PC-3 (cell line): ENCODE results near the gene GLT6D1. TPM values are rescaled to one million over a fixed set of nuclear protein-coding genes. Genes with fewer than 3 reads are reported as not detected.

ENCODE experiments used
- ATAC-seq: fragments of 200-7000 bp; cut with Tn5 transposase; 2 replicates; pipeline ENCODE4 v1.9.1; 2020; ENCODE audit warnings: mild to moderate bottlenecking, moderate library complexity
- BruUV-seq: library from RNA; stranded (reverse); fragments of 400-500 nt; replicated peaks from 2 replicates; lab custom pipeline; 2021; lab: Mats Ljungman, UMichigan
- CTCF ChIA-PET: fragments of 300-600 bp; sonication (Branson Sonifier 250); formaldehyde crosslinking; loops from one replicate; lab custom pipeline; 2022; ENCODE audit warnings: antibody characterized with exemption; lab: Charles Lee
- POLR2A ChIA-PET: fragments of 300-600 bp; sonication (Branson Sonifier 250); formaldehyde crosslinking; loops from one replicate; lab custom pipeline; 2022; ENCODE audit warnings: antibody characterized with exemption; ENCODE audit not compliant: unreplicated experiment; lab: Charles Lee
- DNase-seq: peaks from one replicate; pipeline ENCODE4 v3.0.0-alpha.2; 2015
- H2AFZ ChIP-seq: fragments of 300-600 bp; sonication (generic); 2 replicates; pipeline ENCODE4 v1.6.0; 2016; ENCODE audit warnings: antibody characterized with exemption, low read length
- H3F3A ChIP-seq: fragments of 300-600 bp; sonication (generic); one replicate; pipeline ENCODE4 v1.6.0; 2017; ENCODE audit warnings: antibody characterized with exemption, low read length, control low read depth, mild to moderate bottlenecking; ENCODE audit not compliant: unreplicated experiment
- H3K27ac ChIP-seq: fragments of 300-600 bp; sonication (generic); 2 replicates; pipeline ENCODE4 v1.5.1; 2016; ENCODE audit warnings: mild to moderate bottlenecking, low read length
- H3K27me3 ChIP-seq: fragments of 300-600 bp; sonication (generic); 2 replicates; pipeline ENCODE4 v1.6.1; 2016; ENCODE audit warnings: low read length, mixed read lengths
- H3K36me3 ChIP-seq: fragments of 300-600 bp; sonication (generic); 2 replicates; pipeline ENCODE4 v1.6.1; 2016; ENCODE audit warnings: low read depth, mixed run types, low read length, mixed read lengths
- H3K4me1 ChIP-seq: fragments of 300-600 bp; sonication (generic); 2 replicates; pipeline ENCODE4 v1.5.1; 2016; ENCODE audit warnings: low read length; ENCODE audit not compliant: insufficient read depth
- H3K4me2 ChIP-seq: fragments of 300-600 bp; sonication (generic); 2 replicates; pipeline ENCODE4 v1.6.0; 2016; ENCODE audit warnings: low read length
- H3K4me3 ChIP-seq: fragments of 300-600 bp; sonication (generic); 2 replicates; pipeline ENCODE4 v1.5.1; 2016; ENCODE audit warnings: mild to moderate bottlenecking, low read length, mixed read lengths
- H3K79me2 ChIP-seq: fragments of 300-600 bp; sonication (generic); 2 replicates; pipeline ENCODE4 v1.6.1; 2017; ENCODE audit warnings: low read length, mixed read lengths
- H3K9ac ChIP-seq: fragments of 300-600 bp; sonication (generic); 2 replicates; pipeline ENCODE4 v1.6.0; 2016; ENCODE audit warnings: mild to moderate bottlenecking, low read length
- H3K9me2 ChIP-seq: fragments of 300-600 bp; sonication (generic); replicated peaks from 2 replicates; pipeline ENCODE4 v1.6.1; 2016; ENCODE audit warnings: mixed run types, low read length, mixed read lengths
- H3K9me3 ChIP-seq: fragments of 300-600 bp; sonication (generic); 2 replicates; pipeline ENCODE4 v1.6.1; 2016; ENCODE audit warnings: low read length, mixed read lengths
- H4K20me1 ChIP-seq: fragments of 300-600 bp; sonication (generic); 2 replicates; pipeline ENCODE4 v1.6.1; 2016; ENCODE audit warnings: low read length, mixed read lengths
- CTCF ChIP-seq: fragments of 300-600 bp; sonication (generic); conservative IDR thresholded peaks from 2 replicates; pipeline ENCODE4 v1.5.1; 2017; ENCODE audit warnings: antibody characterized with exemption, low read depth, mild to moderate bottlenecking, low read length
- EZH2 ChIP-seq: fragments of 300-600 bp; sonication (generic); IDR thresholded peaks from one replicate; pipeline ENCODE4 v1.6.1; 2017; ENCODE audit warnings: antibody characterized with exemption, mild to moderate bottlenecking, low read length; ENCODE audit not compliant: unreplicated experiment
- EZH2phosphoT487 ChIP-seq: fragments of 300-600 bp; sonication (generic); IDR thresholded peaks from 2 replicates; pipeline ENCODE4 v1.6.1; 2018; ENCODE audit warnings: mild to moderate bottlenecking, antibody characterized with exemption, low read length, borderline replicate concordance
- intact Hi-C: fragments of 100-400 bp; cut with micrococcal nuclease; formaldehyde crosslinking; loops from 2 replicates; pipeline ENCODE4 v1.9.0; 2023
- total RNA-seq: library from RNA; depleted of rRNA; stranded (reverse); fragments of >200 nt; gene quantifications from 2 replicates; pipeline ENCODE4 v1.2.3, GENCODE V29; 2014

The GLT6D1 gene
- total RNA-seq, 1 experiment from 2014 or later = not detected

- H4K20me1 ChIP-seq = no peaks in the 10 kb centered on the region
- no peak overlapping the region for H3K9ac ChIP-seq
- ChIA-PET POLR2A (no interaction called here), CTCF (no interaction called here)
- no peaks in the 10 kb centered on the region for H3K4me1 ChIP-seq
- H3K79me2 ChIP-seq = no peaks in the 10 kb centered on the region
- H3K36me3 ChIP-seq = no peaks in the 10 kb centered on the region
- TF ChIP-seq EZH2 = no peak
- no peak for TF ChIP-seq EZH2phosphoT487
- TF ChIP-seq CTCF = no peak
- H2AFZ ChIP-seq = no peak overlapping the region
- no peaks in the 10 kb centered on the region for H3F3A ChIP-seq
- H3K27ac ChIP-seq = no peak overlapping the region
- no peaks in the 10 kb centered on the region for H3K27me3 ChIP-seq
- H3K4me2 ChIP-seq = no peak overlapping the region
- intact Hi-C loops = no loop called here
- H3K9me2 ChIP-seq = no peaks in the 10 kb centered on the region
- no peak for DNase-seq
- H3K4me3 ChIP-seq = no peak overlapping the region
- no peak for ATAC-seq
- H3K9me3 ChIP-seq = no peaks in the 10 kb centered on the region
- BruUV-seq = no TSS peak
Measured at GRCh38 chr9:135584934-135585333, 54.4 kb downstream of the GLT6D1 start.

- BruUV-seq = no TSS peak
- no peak for ATAC-seq
- POLR2A ChIA-PET = no interaction called here
Measured at GRCh38 chr9:135584371-135584770, 55.0 kb downstream of the GLT6D1 start.

GRCh38 chr9:135583688-135584011 is 55.7 kb downstream of the GLT6D1 start:
- POLR2A ChIA-PET = no interaction called here

More at GRCh38 chr9:135584371-135584770, 55.0 kb downstream of the GLT6D1 start:
- Histone ChIP-seq H3F3A (no peaks in the 10 kb centered on the region), H3K36me3 (no peaks in the 10 kb centered on the region), H3K4me2 (no peak overlapping the region), H3K9me2 (no peaks in the 10 kb centered on the region), H3K4me1 (no peaks in the 10 kb centered on the region), H4K20me1 (no peaks in the 10 kb centered on the region), H2AFZ (no peak overlapping the region), H3K9ac (no peak overlapping the region), H3K79me2 (no peaks in the 10 kb centered on the region), H3K9me3 (no peaks in the 10 kb centered on the region), H3K27me3 (no peaks in the 10 kb centered on the region), H3K27ac (no peak overlapping the region), H3K4me3 (no peak overlapping the region)
- DNase-seq = no peak
- CTCF ChIA-PET = no interaction called here
- intact Hi-C loops = no loop called here
- TF ChIP-seq EZH2phosphoT487 (no peak), EZH2 (no peak), CTCF (no peak)

More at GRCh38 chr9:135583688-135584011, 55.7 kb downstream of the GLT6D1 start:
- H3K4me2 ChIP-seq = no peak overlapping the region
- no peaks in the 10 kb centered on the region for H3K27me3 ChIP-seq
- H2AFZ ChIP-seq = no peak overlapping the region
- no peaks in the 10 kb centered on the region for H3F3A ChIP-seq
- no peaks in the 10 kb centered on the region for H3K79me2 ChIP-seq
- H3K9me2 ChIP-seq = no peaks in the 10 kb centered on the region
- no peak overlapping the region for H3K4me3 ChIP-seq
- H3K27ac ChIP-seq = no peak overlapping the region
- no peak for TF ChIP-seq CTCF
- TF ChIP-seq EZH2phosphoT487 = no peak
- no peak for TF ChIP-seq EZH2
- no peaks in the 10 kb centered on the region for H3K4me1 ChIP-seq
- intact Hi-C loops = no loop called here
- ATAC-seq (no peak), DNase-seq (no peak)
- H3K9ac ChIP-seq = no peak overlapping the region
- no peaks in the 10 kb centered on the region for H4K20me1 ChIP-seq
- BruUV-seq = no TSS peak
- no peaks in the 10 kb centered on the region for H3K36me3 ChIP-seq
- no peaks in the 10 kb centered on the region for H3K9me3 ChIP-seq
- CTCF ChIA-PET = no interaction called here
